ENCODE results near the gene TEP1.

Gene TEP1

DNA sequence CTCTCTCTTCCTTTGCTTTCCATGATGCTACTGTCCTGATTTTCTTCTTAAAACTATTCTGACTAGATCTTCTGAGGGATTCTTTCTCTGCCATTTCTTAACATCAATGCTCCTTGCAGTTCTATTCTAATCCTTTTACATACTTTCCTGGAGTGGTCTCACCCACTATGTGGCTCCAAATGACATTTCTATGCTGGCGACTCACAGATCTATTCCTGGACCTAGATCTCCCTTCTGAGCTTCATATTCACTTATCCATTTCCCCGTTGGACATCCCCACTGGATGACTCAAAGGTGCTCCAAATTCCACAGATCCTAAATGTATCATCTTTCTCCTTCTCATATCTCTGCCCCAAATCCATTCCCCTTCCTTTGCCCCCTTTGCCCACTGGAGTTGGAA, 4.1 kb downstream of the TEP1 start:
- H3K27me3 ChIP-seq (ENCODE audit: control insufficient read depth, insufficient read depth, low read length), result no peaks in the 10 kb centered on the region
- H3K4me1 ChIP-seq (ENCODE audit: control insufficient read depth, insufficient read depth, low read length), result peaks cover 20% of the 10 kb centered on the region
- peaks cover 39% of the 10 kb centered on the region for H3K36me3 ChIP-seq (ENCODE audit: insufficient read depth, low read length)
- H3K4me3 ChIP-seq (ENCODE audit: low read length), result no peak overlapping the region
- H3K9ac ChIP-seq (ENCODE audit: low read depth, low read length), result no peak overlapping the region
- peak overlapping the region; percentile 16 for H3K4me2 ChIP-seq (ENCODE audit: low read length)
- H3K9me3 ChIP-seq (replicated peaks; ENCODE audit: low read length), result no peaks in the 10 kb centered on the region

DNA sequence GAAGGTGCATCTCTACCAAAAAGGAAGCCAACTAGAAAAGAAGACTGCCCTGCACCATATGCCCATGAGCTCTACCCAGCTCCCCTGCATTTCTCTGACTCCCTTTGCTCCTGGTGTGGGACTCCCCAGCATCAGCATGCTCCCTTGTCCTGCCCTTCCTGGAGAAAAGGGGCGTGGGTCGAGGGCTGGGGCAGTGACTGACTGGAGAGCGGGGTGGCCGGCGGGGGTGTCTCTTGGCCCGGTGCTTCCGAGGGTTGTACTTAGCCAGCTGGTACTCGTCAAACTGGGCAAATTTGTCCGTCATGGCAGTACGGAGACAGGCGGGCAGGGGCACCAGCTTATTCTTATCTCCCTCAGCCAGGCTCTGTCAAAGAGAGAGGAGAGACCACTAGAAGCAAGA, 9.8 kb downstream of the TEP1 start:
- Histone ChIP-seq H3K4me2 (ENCODE audit: low read length) (no peak overlapping the region), H3K27me3 (ENCODE audit: control insufficient read depth, insufficient read depth, low read length) (no peaks in the 10 kb centered on the region), H3K9ac (ENCODE audit: low read depth, low read length) (no peak overlapping the region), H3K4me1 (ENCODE audit: control insufficient read depth, insufficient read depth, low read length) (peaks cover 7% of the 10 kb centered on the region), H3K4me3 (ENCODE audit: low read length) (no peak overlapping the region), H3K36me3 (ENCODE audit: insufficient read depth, low read length) (peaks cover 78% of the 10 kb centered on the region), H3K9me3 (replicated peaks; ENCODE audit: low read length) (no peaks in the 10 kb centered on the region)

DNA sequence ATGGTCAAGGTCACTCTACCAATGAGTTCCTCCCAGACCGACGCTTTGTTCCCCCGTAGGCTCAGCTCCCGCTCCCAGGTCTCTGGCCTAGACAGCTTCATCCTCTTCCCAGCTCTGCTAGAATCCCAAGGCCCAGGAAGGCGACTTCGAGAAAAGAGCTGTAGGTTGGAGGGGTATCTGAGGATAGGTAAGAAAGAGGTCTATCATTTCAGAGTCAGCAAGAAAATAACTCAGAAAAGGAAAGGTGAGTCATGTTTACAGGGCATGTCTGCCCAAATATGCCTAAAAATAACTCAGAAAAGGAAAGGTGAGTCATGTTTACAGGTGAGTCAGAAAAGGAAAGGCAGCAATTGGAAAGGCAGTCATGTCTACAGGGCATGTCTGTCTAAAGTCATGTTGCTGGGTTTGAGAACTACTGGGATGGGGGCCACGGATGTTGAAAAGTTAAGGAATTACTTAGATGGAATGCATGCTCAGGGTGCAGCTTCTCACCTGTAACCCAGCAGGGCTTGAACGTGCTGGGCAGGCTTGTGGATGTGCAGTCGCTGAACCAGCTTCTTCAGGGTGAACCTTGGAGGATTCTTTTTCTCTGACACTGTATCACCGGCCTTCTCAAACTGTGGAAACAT, 12.2 kb downstream of the TEP1 start:
- no peak overlapping the region for H3K4me3 ChIP-seq (ENCODE audit: low read length)
- no peaks in the 10 kb centered on the region for H3K27me3 ChIP-seq (ENCODE audit: control insufficient read depth, insufficient read depth, low read length)
- no peaks in the 10 kb centered on the region for H3K9me3 ChIP-seq (replicated peaks; ENCODE audit: low read length)
- H3K36me3 ChIP-seq (ENCODE audit: insufficient read depth, low read length), result peaks cover 70% of the 10 kb centered on the region
- no peak overlapping the region for H3K4me2 ChIP-seq (ENCODE audit: low read length)
- H3K9ac ChIP-seq (ENCODE audit: low read depth, low read length), result no peak overlapping the region
- peaks cover 7% of the 10 kb centered on the region for H3K4me1 ChIP-seq (ENCODE audit: control insufficient read depth, insufficient read depth, low read length)

DNA sequence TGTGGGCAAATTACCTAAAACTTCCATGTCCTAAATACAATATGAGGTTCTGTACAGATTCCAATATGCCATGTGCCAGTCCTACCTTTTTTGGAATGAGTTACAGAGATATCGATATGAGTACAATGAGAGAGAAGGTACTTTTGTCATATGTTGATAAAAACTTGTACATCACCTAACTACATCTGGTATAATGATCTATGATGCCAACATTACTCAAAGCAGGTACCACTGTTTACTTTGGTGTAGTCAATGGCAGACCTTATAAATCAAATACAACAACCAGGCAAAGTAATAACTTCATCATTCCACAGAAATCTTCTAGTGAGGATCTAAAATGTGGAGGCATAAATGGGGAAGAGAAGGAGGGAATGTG, 12.7 kb downstream of the TEP1 start:
- Histone ChIP-seq H3K4me1 (ENCODE audit: control insufficient read depth, insufficient read depth, low read length) (peaks cover 7% of the 10 kb centered on the region), H3K9ac (ENCODE audit: low read depth, low read length) (no peak overlapping the region), H3K9me3 (replicated peaks; ENCODE audit: low read length) (no peaks in the 10 kb centered on the region), H3K4me2 (ENCODE audit: low read length) (no peak overlapping the region), H3K4me3 (ENCODE audit: low read length) (no peak overlapping the region), H3K36me3 (ENCODE audit: insufficient read depth, low read length) (peaks cover 72% of the 10 kb centered on the region), H3K27me3 (ENCODE audit: control insufficient read depth, insufficient read depth, low read length) (no peaks in the 10 kb centered on the region)

DNA sequence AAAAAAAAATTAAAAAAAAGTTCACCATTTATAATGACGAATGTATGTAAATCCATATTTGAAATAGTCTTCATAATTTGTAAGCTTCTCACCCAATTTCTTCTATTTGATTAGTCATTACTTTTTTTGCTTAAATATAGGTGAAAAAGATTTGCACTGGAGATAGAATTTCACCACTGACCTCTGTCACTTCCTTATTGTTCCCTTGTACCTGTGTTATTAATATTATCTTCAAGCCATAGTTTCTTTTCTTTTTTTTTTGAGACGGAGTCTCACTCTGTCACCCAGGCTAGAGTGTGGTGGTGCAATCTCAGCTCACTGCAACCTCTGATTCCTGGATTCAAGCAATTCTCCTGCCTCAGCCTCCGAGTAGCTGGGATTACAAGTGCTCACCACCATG, 15.8 kb downstream of the TEP1 start:
- H3K4me1 ChIP-seq (ENCODE audit: control insufficient read depth, insufficient read depth, low read length), result peaks cover 7% of the 10 kb centered on the region
- H3K9me3 ChIP-seq (replicated peaks; ENCODE audit: low read length), result no peaks in the 10 kb centered on the region
- H3K4me3 ChIP-seq (ENCODE audit: low read length), result no peak overlapping the region
- H3K9ac ChIP-seq (ENCODE audit: low read depth, low read length), result no peak overlapping the region
- H3K27me3 ChIP-seq (ENCODE audit: control insufficient read depth, insufficient read depth, low read length), result no peaks in the 10 kb centered on the region
- peaks cover 64% of the 10 kb centered on the region for H3K36me3 ChIP-seq (ENCODE audit: insufficient read depth, low read length)
- no peak overlapping the region for H3K4me2 ChIP-seq (ENCODE audit: low read length)

DNA sequence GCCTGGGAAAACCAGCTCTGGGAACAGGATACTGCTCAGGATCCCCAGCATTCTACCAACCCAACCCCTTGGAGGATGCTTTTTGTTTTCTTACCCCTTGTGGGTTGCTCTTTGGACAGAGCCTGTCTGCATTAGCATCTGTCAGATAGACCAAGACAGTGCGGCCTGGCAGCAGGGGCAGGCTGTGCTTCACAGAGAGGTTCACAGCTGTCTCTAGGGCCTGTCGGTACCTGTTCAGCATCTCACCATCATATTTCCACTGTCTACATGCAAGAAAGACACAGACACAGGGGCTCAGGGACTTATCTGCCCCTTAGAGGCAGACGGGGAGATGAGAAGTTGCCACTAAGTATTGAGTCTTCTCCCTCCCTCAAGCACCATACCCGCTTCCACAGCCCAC, 21.8 kb downstream of the TEP1 start:
- Histone ChIP-seq H3K4me3 (ENCODE audit: low read length) (no peak overlapping the region), H3K4me2 (ENCODE audit: low read length) (no peak overlapping the region), H3K36me3 (ENCODE audit: insufficient read depth, low read length) (peaks cover 76% of the 10 kb centered on the region), H3K4me1 (ENCODE audit: control insufficient read depth, insufficient read depth, low read length) (no peaks in the 10 kb centered on the region), H3K9me3 (replicated peaks; ENCODE audit: low read length) (no peaks in the 10 kb centered on the region), H3K9ac (ENCODE audit: low read depth, low read length) (no peak overlapping the region), H3K27me3 (ENCODE audit: control insufficient read depth, insufficient read depth, low read length) (no peaks in the 10 kb centered on the region)

DNA sequence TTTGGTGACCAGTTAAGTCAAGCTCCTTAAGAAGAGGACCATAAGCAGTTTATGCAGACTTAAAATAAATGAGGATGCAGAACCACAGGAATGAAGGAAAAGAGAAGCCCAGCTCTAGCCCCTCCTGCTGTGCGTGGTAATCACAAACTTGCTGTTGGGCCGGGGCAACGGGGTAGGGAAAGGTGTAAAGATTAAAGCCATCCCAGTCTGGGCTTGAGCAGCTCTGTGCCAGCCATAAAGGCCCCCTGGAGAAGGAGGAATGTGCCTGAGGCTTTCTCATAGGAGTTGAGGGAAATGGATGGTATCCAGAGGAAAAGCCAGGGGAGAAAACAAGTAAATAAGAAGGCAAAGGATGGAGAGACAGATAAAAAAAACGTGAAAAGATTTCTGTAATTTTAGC, 25.1 kb downstream of the TEP1 start:
- Histone ChIP-seq H3K36me3 (ENCODE audit: insufficient read depth, low read length) (peaks cover 82% of the 10 kb centered on the region), H3K4me2 (ENCODE audit: low read length) (no peak overlapping the region), H3K9me3 (replicated peaks; ENCODE audit: low read length) (no peaks in the 10 kb centered on the region)

DNA sequence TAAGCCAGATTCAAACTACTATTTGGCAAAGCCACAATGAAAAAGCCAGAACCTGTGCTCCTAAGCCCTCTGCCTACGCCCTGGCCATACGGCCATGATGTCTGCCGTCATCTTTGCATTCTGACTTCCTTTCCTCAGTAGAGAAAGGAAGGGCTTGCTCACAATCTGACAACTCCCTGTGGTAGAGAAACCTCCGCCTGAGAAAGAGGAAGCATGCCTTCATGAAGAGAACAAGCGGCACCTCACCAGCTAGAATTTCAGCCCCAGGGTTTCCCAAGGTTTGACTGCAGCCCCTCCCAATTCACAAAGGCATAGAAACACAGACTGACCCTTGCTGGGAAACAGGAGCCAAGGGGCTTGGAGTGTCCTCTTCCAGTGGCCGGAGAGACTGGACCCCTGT, 25.7 kb downstream of the TEP1 start:
- no peaks in the 10 kb centered on the region for H3K9me3 ChIP-seq (replicated peaks; ENCODE audit: low read length)
- no peaks in the 10 kb centered on the region for H3K4me1 ChIP-seq (ENCODE audit: control insufficient read depth, insufficient read depth, low read length)
- H3K36me3 ChIP-seq (ENCODE audit: insufficient read depth, low read length), result peaks cover 85% of the 10 kb centered on the region
- no peaks in the 10 kb centered on the region for H3K27me3 ChIP-seq (ENCODE audit: control insufficient read depth, insufficient read depth, low read length)
- H3K4me3 ChIP-seq (ENCODE audit: low read length), result no peak overlapping the region
- no peak overlapping the region for H3K4me2 ChIP-seq (ENCODE audit: low read length)
- H3K9ac ChIP-seq (ENCODE audit: low read depth, low read length), result no peak overlapping the region

More for the DNA sequence above, 25.1 kb downstream of the TEP1 start:
- no peak overlapping the region for H3K9ac ChIP-seq (ENCODE audit: low read depth, low read length)
- H3K27me3 ChIP-seq (ENCODE audit: control insufficient read depth, insufficient read depth, low read length), result no peaks in the 10 kb centered on the region
- H3K4me1 ChIP-seq (ENCODE audit: control insufficient read depth, insufficient read depth, low read length), result no peaks in the 10 kb centered on the region
- no peak overlapping the region for H3K4me3 ChIP-seq (ENCODE audit: low read length)

DNA sequence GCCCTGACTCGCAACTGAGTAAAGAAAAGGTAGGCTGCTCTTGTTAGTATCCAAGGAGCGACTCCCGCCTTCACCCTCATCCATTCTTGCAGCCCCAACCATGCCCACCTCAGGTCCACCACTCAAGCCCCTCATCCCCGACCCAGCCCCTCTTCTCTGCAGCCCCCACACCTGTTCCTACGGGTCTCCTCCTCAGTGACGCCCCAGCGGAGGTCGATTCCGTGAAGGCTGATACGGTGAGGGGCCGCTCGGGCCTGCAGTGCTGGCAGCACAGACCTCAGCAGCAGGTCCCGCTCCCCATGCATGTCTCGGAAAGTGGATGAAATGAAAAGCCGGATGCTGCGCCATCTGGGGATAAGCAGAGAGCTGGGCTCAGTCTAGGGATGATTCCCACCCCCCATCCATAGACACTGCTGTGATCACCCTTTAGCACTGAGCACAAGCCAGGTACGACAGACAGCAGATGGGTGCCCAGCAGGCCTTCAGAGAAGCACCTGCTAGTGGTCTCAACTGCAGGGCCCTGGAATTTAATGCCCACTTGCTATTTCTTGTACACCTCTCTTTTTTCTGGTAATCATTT, 26.9 kb downstream of the TEP1 start:
- no peaks in the 10 kb centered on the region for H3K4me1 ChIP-seq (ENCODE audit: control insufficient read depth, insufficient read depth, low read length)
- no peak overlapping the region for H3K9ac ChIP-seq (ENCODE audit: low read depth, low read length)
- peaks cover 85% of the 10 kb centered on the region for H3K36me3 ChIP-seq (ENCODE audit: insufficient read depth, low read length)
- no peak overlapping the region for H3K4me3 ChIP-seq (ENCODE audit: low read length)
- H3K27me3 ChIP-seq (ENCODE audit: control insufficient read depth, insufficient read depth, low read length), result no peaks in the 10 kb centered on the region
- no peaks in the 10 kb centered on the region for H3K9me3 ChIP-seq (replicated peaks; ENCODE audit: low read length)
- H3K4me2 ChIP-seq (ENCODE audit: low read length), result no peak overlapping the region

DNA sequence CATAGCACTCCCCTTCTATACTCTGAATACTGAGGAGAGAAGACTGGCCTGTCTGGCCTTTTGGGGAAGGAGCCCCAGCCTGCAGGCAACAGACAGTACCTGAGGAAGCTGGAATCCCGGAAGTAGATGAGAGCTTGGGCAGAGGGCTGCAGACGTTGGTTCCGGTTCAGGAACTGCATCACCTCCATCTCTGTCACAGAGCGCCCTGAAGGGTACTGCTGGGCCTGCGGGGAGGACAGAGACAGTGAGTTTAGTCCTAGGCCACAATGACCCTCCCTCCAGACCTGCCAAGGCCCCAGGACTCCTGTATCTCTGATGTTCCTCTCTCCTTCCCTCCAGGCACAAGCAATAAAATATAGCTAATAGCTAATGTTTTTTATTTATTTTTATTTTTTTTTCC, 28.4 kb downstream of the TEP1 start:
- Histone ChIP-seq H3K9ac (ENCODE audit: low read depth, low read length) (no peak overlapping the region), H3K9me3 (replicated peaks; ENCODE audit: low read length) (no peaks in the 10 kb centered on the region), H3K4me3 (ENCODE audit: low read length) (no peak overlapping the region), H3K4me1 (ENCODE audit: control insufficient read depth, insufficient read depth, low read length) (no peaks in the 10 kb centered on the region), H3K36me3 (ENCODE audit: insufficient read depth, low read length) (peaks cover 84% of the 10 kb centered on the region), H3K27me3 (ENCODE audit: control insufficient read depth, insufficient read depth, low read length) (no peaks in the 10 kb centered on the region), H3K4me2 (ENCODE audit: low read length) (no peak overlapping the region)

DNA sequence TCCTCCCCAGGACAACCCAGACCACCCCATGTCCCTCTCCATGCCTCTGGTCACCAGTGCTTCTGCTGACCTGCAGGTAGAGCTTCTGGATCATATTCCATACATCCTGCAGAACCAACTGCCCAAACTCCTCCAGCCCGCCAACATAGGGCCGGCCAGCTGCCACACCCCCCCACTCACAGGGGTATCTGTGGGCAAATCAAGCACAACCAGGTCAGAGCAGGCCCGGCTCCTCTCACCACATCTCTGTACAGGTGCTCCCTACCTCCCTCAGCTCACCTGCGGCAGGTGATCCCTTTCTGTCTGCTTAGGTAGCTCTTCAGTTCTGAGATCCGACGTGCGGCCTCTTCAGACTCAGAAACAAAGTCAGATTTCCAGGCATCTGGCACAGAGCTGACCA, 29.0 kb downstream of the TEP1 start:
- Histone ChIP-seq H3K4me1 (ENCODE audit: control insufficient read depth, insufficient read depth, low read length) (no peaks in the 10 kb centered on the region), H3K4me3 (ENCODE audit: low read length) (no peak overlapping the region), H3K4me2 (ENCODE audit: low read length) (no peak overlapping the region), H3K36me3 (ENCODE audit: insufficient read depth, low read length) (peaks cover 84% of the 10 kb centered on the region), H3K27me3 (ENCODE audit: control insufficient read depth, insufficient read depth, low read length) (no peaks in the 10 kb centered on the region), H3K9me3 (replicated peaks; ENCODE audit: low read length) (no peaks in the 10 kb centered on the region), H3K9ac (ENCODE audit: low read depth, low read length) (no peak overlapping the region)

DNA sequence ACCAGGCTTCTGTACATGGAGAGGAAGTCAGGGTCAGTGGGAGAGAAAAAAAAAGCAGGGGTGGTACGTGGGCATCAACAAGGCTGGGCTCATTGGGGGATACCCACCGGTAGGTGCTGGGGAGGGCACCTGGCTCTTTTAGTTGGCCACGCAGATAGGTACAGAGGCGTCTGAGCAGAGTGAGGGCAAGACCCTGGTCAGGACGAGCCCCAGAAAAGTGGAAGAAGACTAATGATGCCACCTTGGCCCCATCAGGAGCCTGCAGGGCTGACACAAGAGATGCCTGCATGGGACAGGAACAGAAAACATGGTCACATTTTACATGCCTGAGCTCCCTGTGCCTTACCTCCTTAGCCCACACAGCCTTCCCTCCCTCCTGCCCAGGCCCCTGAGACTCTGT, 29.7 kb downstream of the TEP1 start:
- Histone ChIP-seq H3K27me3 (ENCODE audit: control insufficient read depth, insufficient read depth, low read length) (no peaks in the 10 kb centered on the region), H3K36me3 (ENCODE audit: insufficient read depth, low read length) (peaks cover 87% of the 10 kb centered on the region), H3K4me3 (ENCODE audit: low read length) (no peak overlapping the region), H3K4me1 (ENCODE audit: control insufficient read depth, insufficient read depth, low read length) (no peaks in the 10 kb centered on the region), H3K4me2 (ENCODE audit: low read length) (no peak overlapping the region), H3K9me3 (replicated peaks; ENCODE audit: low read length) (no peaks in the 10 kb centered on the region), H3K9ac (ENCODE audit: low read depth, low read length) (no peak overlapping the region)

Data from skeletal muscle satellite cell (primary cell).